Measurements from ENCODE around the gene ALAS1.

ALAS1 gene

GRCh38 chr3:52202384-52203077 lies 4.6 kb downstream of the ALAS1 start:
- no peak for DNase-seq

- DNase-seq: no peak
Observed at GRCh38 chr3:52203701-52204100, 5.7 kb downstream of the ALAS1 start.

- DNase-seq: no peak
Observed at GRCh38 chr3:52204337-52205073, 6.5 kb downstream of the ALAS1 start.

- peak; percentile 12 for DNase-seq
Observed at GRCh38 chr3:52205727-52206372, 7.9 kb downstream of the ALAS1 start.

- DNase-seq: peak; percentile 11
Observed at GRCh38 chr3:52208556-52208955, 10.6 kb downstream of the ALAS1 start.

- DNase-seq: no peak
Observed at GRCh38 chr3:52210037-52210436, 12.1 kb downstream of the ALAS1 start.

GRCh38 chr3:52210550-52211046 lies 12.6 kb downstream of the ALAS1 start:
- DNase-seq: peak; percentile 16

GRCh38 chr3:52211268-52211891 lies 13.4 kb downstream of the ALAS1 start:
- DNase-seq: no peak

- DNase-seq: no peak
Observed at GRCh38 chr3:52213005-52213404, 15.0 kb downstream of the ALAS1 start.

- no peak for DNase-seq
Observed at GRCh38 chr3:52213901-52214300, 15.9 kb downstream of the ALAS1 start.

GRCh38 chr3:52215351-52215750 lies 17.4 kb downstream of the ALAS1 start:
- DNase-seq: peak; percentile 13

GRCh38 chr3:52216585-52217408 lies 18.8 kb downstream of the ALAS1 start:
- DNase-seq: peak; percentile 83

GRCh38 chr3:52217409-52217805 lies 19.4 kb downstream of the ALAS1 start:
- DNase-seq: no peak

- DNase-seq: peak; percentile 13
Observed at GRCh38 chr3:52218026-52218425, 20.1 kb downstream of the ALAS1 start.

GRCh38 chr3:52218454-52218853 lies 20.5 kb downstream of the ALAS1 start:
- DNase-seq: peak; percentile 34

GRCh38 chr3:52218937-52219650 lies 21.1 kb downstream of the ALAS1 start:
- peak; percentile 28 for DNase-seq

GRCh38 chr3:52220380-52221026 lies 22.5 kb downstream of the ALAS1 start:
- DNase-seq: peak; percentile 90

- DNase-seq: peak; percentile 15
Observed at GRCh38 chr3:52221141-52221562, 23.2 kb downstream of the ALAS1 start.

GRCh38 chr3:52221563-52222318 lies 23.8 kb downstream of the ALAS1 start:
- peak; percentile 43 for DNase-seq
